HG03196 (cell line): ENCODE results near the gene FOXP1.

Experiments used
- ATAC-seq: cut with Tn5 transposase; IDR thresholded peaks from one replicate; pipeline ENCODE4 v1.9.1; 2021; ENCODE audit not compliant: unreplicated experiment

FOXP1 gene

DNA sequence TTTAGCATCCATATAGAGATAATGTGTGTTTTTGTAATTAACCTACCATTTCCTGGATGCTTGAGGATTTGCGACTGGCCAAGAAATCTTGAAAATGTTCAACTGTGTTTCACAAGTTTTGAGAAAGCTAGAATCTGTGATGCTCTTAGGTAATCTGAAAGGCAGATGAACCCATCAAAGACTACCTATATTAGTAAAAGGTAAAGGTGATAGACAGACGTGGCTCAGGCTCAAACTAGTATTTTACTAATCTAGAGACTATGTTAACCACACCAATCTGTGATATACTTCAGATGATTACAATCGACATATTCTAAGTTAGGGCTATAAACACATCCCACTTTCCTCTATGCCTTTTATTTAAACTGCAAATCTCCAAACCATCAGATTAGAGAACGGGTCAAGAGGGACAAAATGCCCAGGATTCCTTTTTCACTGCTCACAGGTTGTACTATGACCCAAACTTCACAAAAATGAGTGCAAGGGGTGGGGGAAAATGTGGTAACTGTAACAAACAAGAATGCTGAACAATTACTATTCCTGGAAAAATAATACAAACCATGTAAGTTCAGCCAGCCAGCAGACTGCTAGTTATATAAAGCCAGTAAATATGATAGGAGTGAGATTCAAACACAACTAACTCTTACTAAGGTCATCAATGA is 295.1 kb downstream of the FOXP1 start:
- no peak for ATAC-seq

DNA sequence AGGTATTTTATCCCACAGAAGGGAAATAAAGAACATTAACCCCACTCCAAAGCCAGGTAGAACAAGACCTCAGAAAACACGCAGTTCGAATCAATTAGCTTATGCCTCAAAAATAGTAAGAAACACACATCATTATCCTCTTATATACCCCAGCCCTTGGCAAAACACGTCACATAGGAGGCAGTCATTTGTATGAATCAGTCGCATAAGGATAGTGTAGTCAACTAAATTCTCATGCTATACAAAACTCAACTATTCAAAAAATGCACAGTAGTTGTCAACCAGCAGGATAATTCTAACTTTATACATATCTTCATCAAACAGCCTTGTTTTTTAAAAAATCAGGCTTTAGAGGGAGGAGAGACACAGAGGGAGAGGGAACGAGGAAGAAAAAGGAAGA is 298.4 kb downstream of the FOXP1 start:
- ATAC-seq: no peak

DNA sequence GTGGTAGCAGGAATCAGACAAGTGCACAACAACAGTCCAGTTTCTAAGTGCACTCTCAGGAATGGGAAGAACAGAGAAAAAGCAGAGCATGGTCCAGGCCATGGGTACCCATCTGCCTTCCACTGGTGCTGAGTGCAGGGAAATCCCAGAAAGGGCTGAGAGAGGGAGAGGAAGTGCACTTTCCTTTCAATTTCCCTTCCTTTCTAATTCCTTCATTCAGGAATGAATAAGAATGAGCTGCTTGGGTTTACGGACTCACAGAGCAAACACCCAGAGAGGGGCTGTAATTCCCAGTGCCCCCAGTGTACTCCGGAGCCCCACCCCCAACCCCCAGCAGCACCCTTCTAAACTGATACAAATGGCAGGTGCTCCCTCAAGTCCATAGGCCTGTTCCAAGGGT is 300.6 kb downstream of the FOXP1 start:
- no peak for ATAC-seq

DNA sequence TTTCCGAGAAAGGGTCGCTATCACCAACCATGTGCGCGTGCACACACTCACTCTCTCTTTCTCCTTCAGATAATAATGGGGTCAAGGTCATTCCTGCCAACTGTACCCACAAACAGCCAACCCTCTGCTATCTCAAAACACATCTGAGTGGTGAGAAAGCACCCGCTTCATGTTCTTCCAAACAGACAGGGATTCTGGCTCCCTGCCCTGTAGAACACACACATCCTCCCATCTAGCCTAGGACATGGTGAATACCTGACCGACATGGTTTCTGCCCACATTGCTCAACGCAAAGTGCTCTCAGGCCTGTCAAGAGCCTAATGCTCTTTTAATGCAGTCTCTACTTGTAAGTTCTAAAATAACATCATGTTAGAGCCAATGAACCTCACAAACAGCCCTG is 302.2 kb downstream of the FOXP1 start:
- no peak for ATAC-seq

DNA sequence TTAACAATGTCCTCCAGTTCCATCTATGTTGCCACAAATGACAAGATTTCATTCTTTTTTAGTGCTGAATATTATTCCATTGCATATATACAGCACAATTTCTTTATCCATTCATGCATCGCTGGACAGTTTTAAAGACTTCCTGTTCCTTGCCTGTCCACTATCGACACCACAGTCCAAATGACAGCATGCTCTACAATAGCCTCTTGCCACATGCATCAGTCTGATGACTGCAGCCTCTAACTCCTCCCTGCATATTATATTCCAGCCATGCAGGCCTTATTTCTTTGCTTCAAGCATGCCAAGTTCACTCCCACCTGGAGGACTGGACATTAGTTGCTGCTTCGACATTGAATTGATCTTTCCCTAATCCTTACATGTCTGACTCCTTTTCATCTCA is 306.2 kb downstream of the FOXP1 start:
- no peak for ATAC-seq

DNA sequence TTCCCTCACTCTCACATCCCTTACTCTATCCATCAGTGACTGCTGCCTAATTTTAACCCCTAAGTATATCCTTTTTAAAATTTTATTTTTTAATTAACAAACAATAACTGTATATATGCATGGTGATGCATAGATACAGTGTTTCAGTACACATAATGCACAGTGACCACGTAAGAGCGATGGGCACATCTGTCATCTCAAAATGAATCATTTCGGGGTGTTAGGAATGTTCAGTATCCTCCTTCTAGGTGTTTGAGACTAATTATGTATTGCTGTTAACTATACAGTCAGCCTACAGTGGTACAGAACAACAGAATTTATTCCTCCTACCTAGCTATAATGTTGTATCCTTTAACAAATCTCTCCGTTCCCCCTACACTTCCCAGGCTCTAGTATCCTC is 307.0 kb downstream of the FOXP1 start:
- ATAC-seq: no peak

- ATAC-seq: no peak
These were observed 310.1 kb downstream of the FOXP1 start for GRCh38 chr3:71273453-71273852.

DNA sequence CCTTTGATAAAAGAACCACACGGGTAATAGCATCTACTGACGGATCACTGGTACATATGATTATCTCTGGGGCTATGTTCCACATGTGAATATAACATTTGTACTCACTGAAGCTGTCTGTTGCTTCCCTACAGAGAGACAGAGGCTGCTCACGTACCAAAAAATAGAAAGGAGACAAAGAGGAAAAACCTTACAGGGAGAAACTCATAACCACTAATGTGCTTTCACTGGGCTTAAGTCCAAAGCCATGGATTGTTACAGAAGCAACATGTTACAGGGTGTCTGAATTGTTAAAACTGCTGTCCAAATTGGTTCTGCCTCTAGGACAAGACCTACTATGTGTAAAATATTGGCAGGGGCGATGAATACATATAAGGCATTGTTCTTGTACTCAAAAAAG is 311.9 kb downstream of the FOXP1 start:
- no peak for ATAC-seq

GRCh38 chr3:71269906-71270305 is 313.6 kb downstream of the FOXP1 start:
- no peak for ATAC-seq

DNA sequence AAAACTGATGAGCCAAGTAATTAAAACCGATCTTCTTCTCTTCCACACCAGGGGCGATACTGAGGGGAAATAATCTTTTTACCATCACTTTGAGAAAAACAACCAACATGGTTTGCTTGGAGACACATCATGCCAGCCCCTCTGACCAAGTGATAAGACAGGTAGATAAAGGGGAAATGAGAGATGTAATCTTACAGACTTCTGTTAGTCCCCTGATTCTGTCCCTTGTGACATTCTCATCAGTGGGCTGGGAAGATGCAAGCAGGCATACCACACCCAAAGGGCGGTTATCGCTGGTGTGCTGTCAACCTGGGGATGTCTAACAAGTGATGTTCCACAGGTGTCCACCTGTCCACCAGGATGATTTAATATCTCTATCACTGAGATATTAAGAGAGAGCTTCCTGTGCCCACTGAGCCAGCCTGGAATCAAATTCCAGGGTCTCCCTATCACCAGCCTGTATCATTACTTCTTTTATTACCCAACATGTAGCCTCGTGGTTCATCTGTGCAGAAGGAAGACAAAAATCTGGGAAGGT is 315.0 kb downstream of the FOXP1 start:
- no peak for ATAC-seq

- ATAC-seq: no peak
These were observed 316.7 kb downstream of the FOXP1 start for GRCh38 chr3:71266875-71267274.

DNA sequence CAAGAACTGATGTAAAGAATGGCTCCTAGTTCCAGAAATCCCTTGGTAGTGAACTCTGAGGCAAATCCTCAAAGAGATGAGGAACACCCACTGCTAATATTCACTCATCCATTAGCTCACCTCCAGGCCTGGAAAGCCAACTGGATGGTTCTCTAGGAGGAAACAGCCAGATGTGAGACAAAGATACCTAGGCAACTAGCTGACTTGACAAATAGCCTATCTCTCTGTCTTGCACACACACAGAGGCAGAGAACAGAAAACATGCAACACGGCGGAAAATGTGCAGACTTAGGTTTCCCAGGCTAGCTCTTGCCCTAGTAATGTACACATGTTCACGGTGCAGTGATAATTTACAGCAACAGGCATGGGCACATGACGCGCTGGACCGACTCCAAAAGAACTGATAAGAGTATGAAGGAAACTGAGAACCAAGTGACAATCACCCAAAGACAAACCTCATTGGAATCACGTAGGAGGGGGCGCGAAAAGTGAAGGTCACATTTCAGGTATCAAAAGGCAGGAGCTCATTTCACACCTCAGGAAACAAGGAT is 318.1 kb downstream of the FOXP1 start:
- ATAC-seq: no peak

- ATAC-seq: no peak
These were observed 318.7 kb downstream of the FOXP1 start for GRCh38 chr3:71264840-71265239.

GRCh38 chr3:71262364-71263265 is 320.9 kb downstream of the FOXP1 start:
- ATAC-seq: no peak

DNA sequence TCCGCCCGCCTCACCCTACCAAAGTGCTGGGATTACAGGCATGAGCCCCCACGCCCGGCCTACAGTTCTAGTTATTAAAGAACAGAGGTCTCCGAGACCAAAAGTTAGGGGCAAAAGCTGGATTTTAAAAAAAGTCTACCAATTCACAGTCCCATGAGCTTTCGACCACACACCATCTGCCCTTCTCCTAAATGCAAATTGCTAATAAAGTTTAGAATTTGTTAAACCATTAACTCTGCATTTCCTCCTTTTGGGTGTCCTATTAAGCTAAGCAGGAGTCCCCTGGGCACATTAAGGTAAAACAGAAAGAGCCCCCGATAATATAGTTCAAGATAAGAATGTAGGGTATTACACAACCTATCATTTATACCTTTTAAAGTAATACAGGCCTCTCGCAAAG is 322.7 kb downstream of the FOXP1 start:
- no peak for ATAC-seq

- ATAC-seq: no peak
These were observed 325.0 kb downstream of the FOXP1 start for GRCh38 chr3:71258526-71258925.

DNA sequence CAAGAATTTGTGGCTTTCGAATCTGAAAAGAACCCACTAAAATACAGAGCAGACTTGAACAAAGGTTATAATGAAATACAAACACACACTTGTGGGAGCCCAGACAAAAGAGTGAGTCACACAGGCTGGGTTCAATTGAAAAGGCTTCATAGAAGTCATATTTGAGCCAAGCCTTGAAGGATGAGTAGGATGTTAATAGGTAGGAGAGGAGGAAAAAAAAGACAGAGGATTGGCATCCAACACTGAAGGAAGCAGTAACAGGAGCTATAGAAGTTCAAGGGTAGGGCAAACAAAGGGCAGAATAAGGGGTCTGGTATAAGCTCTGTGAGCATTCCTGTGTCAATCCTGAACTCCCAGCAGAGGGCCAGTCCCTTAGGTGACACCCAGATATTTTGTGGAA is 325.4 kb downstream of the FOXP1 start:
- no peak for ATAC-seq

- ATAC-seq: no peak
These were observed 328.0 kb downstream of the FOXP1 start for GRCh38 chr3:71255498-71255897.

DNA sequence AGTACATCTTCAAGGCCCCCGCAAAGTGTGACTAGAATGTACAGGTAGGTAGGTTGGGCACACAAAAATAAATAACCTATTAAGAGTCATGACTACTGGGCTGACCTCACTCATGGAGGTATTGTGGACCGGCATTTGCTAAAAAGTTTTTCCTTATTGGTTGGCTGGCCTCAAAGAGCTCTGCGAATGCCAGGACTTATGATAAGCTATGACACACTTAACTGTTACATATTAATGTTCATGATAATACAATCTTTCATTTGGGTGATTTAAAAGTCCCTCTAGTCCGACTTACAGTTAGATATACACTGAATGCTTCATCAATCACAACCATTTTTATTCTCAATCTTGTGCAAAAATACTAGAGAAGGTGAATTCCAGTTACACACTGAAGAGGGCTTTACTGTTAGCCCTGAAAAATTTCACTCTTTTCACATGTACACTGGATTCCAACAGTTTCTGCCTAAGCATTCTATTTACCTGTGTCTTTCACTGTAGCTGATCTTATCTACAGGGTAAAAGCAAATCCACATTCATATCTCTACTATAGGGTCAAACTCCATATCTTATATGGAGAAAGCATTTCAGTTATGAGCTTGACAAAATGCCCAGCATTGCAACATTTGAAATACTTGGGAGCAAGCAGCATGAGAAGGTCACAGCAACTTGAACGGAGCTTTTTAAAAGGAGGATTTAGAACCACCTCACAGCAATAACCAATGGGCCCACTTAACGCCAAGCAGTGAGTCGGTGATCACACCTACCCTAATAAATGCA is 329.1 kb downstream of the FOXP1 start:
- no peak for ATAC-seq

DNA sequence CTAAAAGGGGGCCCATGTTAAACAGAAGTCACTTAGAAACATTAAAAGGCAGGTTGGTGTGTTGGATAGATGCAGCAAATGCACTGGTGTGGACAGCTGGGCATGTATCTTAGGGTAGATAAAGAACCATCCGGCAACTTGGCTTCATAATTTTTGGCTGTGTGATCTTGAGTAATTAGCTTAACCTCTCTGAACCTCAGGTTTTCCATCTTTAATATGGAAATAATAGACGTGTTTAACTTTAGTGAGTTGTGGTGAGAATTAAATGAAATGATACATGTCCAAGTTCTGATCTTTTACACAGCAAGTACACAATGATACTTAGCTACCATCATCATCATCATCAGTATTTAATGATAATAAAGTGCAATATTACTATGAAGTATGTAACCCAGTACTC is 330.4 kb downstream of the FOXP1 start:
- no peak for ATAC-seq

DNA sequence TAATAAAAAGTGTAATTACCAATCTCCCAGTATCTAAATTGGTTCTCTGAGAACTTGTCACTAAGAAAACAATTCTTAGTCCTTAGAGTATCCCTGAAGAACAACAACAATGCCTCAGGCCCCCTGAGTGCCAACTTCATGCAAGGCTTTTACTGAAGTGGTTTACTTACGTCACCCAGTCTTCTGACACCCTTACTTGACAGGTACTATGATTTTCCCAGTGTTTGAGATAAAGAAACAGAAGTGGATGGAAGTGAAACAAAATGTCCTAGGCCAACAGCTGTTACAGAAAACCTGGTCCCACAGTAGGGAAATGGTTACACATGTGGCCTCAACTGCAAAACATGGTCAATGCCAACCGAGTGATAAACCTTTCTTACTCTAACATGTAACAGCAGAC is 331.1 kb downstream of the FOXP1 start:
- ATAC-seq: no peak
